Smooth muscle cell (in vitro differentiated cells): Measurements from ENCODE around the gene COLGALT1. TPM values are rescaled to one million over a fixed set of nuclear protein-coding genes. Genes with fewer than 3 reads are reported as not detected.

Experiments used
- DNase-seq: peaks from one replicate; lab custom pipeline; 2025; ENCODE audit not compliant: unreplicated experiment; lab: John Stamatoyannopoulos, UW
- H2AFZ ChIP-seq: fragments of 200-600 bp; sonication (generic); 2 replicates; pipeline ENCODE4 v1.6.0; 2016; ENCODE audit warnings: antibody characterized with exemption, low read depth, mild to moderate bottlenecking
- H3F3A ChIP-seq: fragments of 200-600 bp; sonication (generic); 2 replicates; pipeline ENCODE4 v1.6.0; 2017; ENCODE audit warnings: antibody characterized with exemption, low read depth
- H3K27ac ChIP-seq: fragments of 200-600 bp; sonication (generic); 2 replicates; pipeline ENCODE4 v1.5.1; 2016; ENCODE audit warnings: low read depth, mild to moderate bottlenecking
- H3K27me3 ChIP-seq: fragments of 200-600 bp; sonication (generic); 2 replicates; pipeline ENCODE4 v1.6.1; 2016; ENCODE audit warnings: low read depth, mild to moderate bottlenecking
- H3K36me3 ChIP-seq: fragments of 200-600 bp; sonication (generic); 2 replicates; pipeline ENCODE4 v1.5.1; 2016; ENCODE audit warnings: low read depth
- H3K4me1 ChIP-seq: fragments of 200-600 bp; sonication (generic); 2 replicates; pipeline ENCODE4 v1.5.1; 2016; ENCODE audit warnings: low read depth
- H3K4me2 ChIP-seq: fragments of 200-600 bp; sonication (generic); 2 replicates; pipeline ENCODE4 v1.6.0; 2016; ENCODE audit warnings: mild to moderate bottlenecking
- H3K4me3 ChIP-seq: fragments of 200-600 bp; sonication (generic); 2 replicates; pipeline ENCODE4 v1.5.1; 2016; ENCODE audit warnings: mild to moderate bottlenecking
- H3K79me2 ChIP-seq: fragments of 200-600 bp; sonication (generic); 2 replicates; pipeline ENCODE4 v1.6.0; 2016; ENCODE audit warnings: low read depth, mild to moderate bottlenecking
- H3K9ac ChIP-seq: fragments of 200-600 bp; sonication (generic); 2 replicates; pipeline ENCODE4 v1.6.0; 2016; ENCODE audit warnings: low read depth
- H3K9me3 ChIP-seq: fragments of 200-600 bp; sonication (generic); replicated peaks from 2 replicates; pipeline ENCODE4 v1.5.1; 2016; ENCODE audit warnings: low read depth
- H4K20me1 ChIP-seq: fragments of 200-600 bp; sonication (generic); 2 replicates; pipeline ENCODE4 v1.6.0; 2016; ENCODE audit warnings: low read depth
- WGBS: methylation state at CpG from one replicate; pipeline ENCODE4 v1.1.7; 2016; ENCODE audit warnings: low lambda C conversion rate; 5-methylcytosine and 5-hydroxymethylcytosine counted together
- polyA plus RNA-seq: library from polyadenylated mRNA; unstranded; fragments of >200 nt; fragmentation: Nextera tagmentation; extraction: Ambion mirVana; gene quantifications from 2 replicates; pipeline ENCODE4 v1.2.1, GENCODE V29; 2016
- total RNA-seq: library from RNA; depleted of rRNA; stranded (reverse); fragments of >200 nt; gene quantifications from 2 replicates; pipeline ENCODE4 v1.2.3, GENCODE V29; 2014
- TF ChIP-seq, protein P1 (sequence below): fragments of 200-600 bp; sonication (generic); IDR thresholded peaks from 2 replicates; pipeline ENCODE4 v1.5.1; 2017; ENCODE audit warnings: borderline replicate concordance, mild to moderate bottlenecking, antibody characterized with exemption; ENCODE audit not compliant: insufficient read depth, poor library complexity, severe bottlenecking

The COLGALT1 gene
- total and polyA plus RNA-seq, 2 experiments from 2014 or later = 126 to 151 TPM

GRCh38 chr19:17604372-17605025, 49.0 kb downstream of the COLGALT1 start:
- 92% methylated on average over 8 of the region's 8 CpGs for WGBS
- no peak overlapping the region for H3K4me2 ChIP-seq
- H4K20me1 ChIP-seq = no peaks in the 10 kb centered on the region
- H2AFZ ChIP-seq = no peak overlapping the region
- TF ChIP-seq, protein P1, sequence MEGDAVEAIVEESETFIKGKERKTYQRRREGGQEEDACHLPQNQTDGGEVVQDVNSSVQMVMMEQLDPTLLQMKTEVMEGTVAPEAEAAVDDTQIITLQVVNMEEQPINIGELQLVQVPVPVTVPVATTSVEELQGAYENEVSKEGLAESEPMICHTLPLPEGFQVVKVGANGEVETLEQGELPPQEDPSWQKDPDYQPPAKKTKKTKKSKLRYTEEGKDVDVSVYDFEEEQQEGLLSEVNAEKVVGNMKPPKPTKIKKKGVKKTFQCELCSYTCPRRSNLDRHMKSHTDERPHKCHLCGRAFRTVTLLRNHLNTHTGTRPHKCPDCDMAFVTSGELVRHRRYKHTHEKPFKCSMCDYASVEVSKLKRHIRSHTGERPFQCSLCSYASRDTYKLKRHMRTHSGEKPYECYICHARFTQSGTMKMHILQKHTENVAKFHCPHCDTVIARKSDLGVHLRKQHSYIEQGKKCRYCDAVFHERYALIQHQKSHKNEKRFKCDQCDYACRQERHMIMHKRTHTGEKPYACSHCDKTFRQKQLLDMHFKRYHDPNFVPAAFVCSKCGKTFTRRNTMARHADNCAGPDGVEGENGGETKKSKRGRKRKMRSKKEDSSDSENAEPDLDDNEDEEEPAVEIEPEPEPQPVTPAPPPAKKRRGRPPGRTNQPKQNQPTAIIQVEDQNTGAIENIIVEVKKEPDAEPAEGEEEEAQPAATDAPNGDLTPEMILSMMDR = no peak
- peaks cover 7% of the 10 kb centered on the region for H3F3A ChIP-seq
- H3K36me3 ChIP-seq = no peaks in the 10 kb centered on the region
- H3K27ac ChIP-seq = no peak overlapping the region
- peaks cover 3% of the 10 kb centered on the region for H3K27me3 ChIP-seq
- H3K79me2 ChIP-seq = no peaks in the 10 kb centered on the region
- no peak overlapping the region for H3K4me3 ChIP-seq
- no peak overlapping the region for H3K9ac ChIP-seq
- H3K4me1 ChIP-seq = no peaks in the 10 kb centered on the region
- H3K9me3 ChIP-seq = no peaks in the 10 kb centered on the region
- no peak for DNase-seq

- Histone ChIP-seq H4K20me1 (no peaks in the 10 kb centered on the region), H3K9ac (no peak overlapping the region), H3F3A (peaks cover 7% of the 10 kb centered on the region), H3K79me2 (no peaks in the 10 kb centered on the region), H2AFZ (no peak overlapping the region), H3K9me3 (no peaks in the 10 kb centered on the region), H3K27me3 (peaks cover 3% of the 10 kb centered on the region), H3K4me2 (no peak overlapping the region), H3K4me1 (no peaks in the 10 kb centered on the region), H3K27ac (no peak overlapping the region), H3K36me3 (no peaks in the 10 kb centered on the region), H3K4me3 (no peak overlapping the region)
- TF ChIP-seq, protein P1 = no peak
- DNase-seq = no peak
- 97% methylated on average over 8 of the region's 8 CpGs for WGBS
Measured at GRCh38 chr19:17605117-17605516, 49.7 kb downstream of the COLGALT1 start.

GRCh38 chr19:17605761-17606589, 50.5 kb downstream of the COLGALT1 start:
- WGBS = 2% methylated on average over 52 of the region's 85 CpGs
- Histone ChIP-seq H3K79me2 (no peaks in the 10 kb centered on the region), H3K4me2 (peak overlapping the region; percentile 80), H4K20me1 (no peaks in the 10 kb centered on the region), H2AFZ (peak overlapping the region; percentile 71), H3K4me3 (peak overlapping the region; percentile 35), H3K27ac (no peak overlapping the region), H3F3A (peaks cover 7% of the 10 kb centered on the region), H3K9ac (no peak overlapping the region), H3K4me1 (no peaks in the 10 kb centered on the region), H3K27me3 (peaks cover 3% of the 10 kb centered on the region), H3K9me3 (no peaks in the 10 kb centered on the region), H3K36me3 (no peaks in the 10 kb centered on the region)
- TF ChIP-seq, protein P1 = peak; percentile 74
- DNase-seq = peak; percentile 48
